ENCODE data around the gene RAP2B.

- TF ChIP-seq CTCF (conservative IDR thresholded peaks at IDR 0.05 in 1 of 2, IDR thresholded peaks at IDR 0.05 in 1 of 2; ENCODE audit: low read depth in 1 of 2, low read length in 2 of 2) (no peak), EZH2 (IDR thresholded peaks at IDR 0.05; ENCODE audit: low read length, missing control alignments) (no peak)
These were observed 19.1 kb upstream of the RAP2B start for GRCh38 chr3:153142961-153143360.
